Mesendoderm (in vitro differentiated cells): ENCODE data around the gene MYO5C.

ENCODE experiments used
- DNase-seq: peaks from one replicate; pipeline ENCODE4 v3.0.0; 2013
- H2AK5ac ChIP-seq: 2 replicates; pipeline ENCODE4 v1.6.1; 2013; ENCODE audit warnings: low read length, inconsistent platforms
- H2BK120ac ChIP-seq: 2 replicates; pipeline ENCODE4 v1.6.1; 2013; ENCODE audit warnings: low read depth, mild to moderate bottlenecking, low read length, moderate library complexity, mixed read lengths
- H2BK15ac ChIP-seq: replicated peaks from 2 replicates; pipeline ENCODE4 v1.6.1; 2013; ENCODE audit warnings: low read depth, mild to moderate bottlenecking, moderate library complexity
- H2BK5ac ChIP-seq: 2 replicates; pipeline ENCODE4 v1.6.1; 2013; ENCODE audit warnings: low read length, inconsistent platforms
- H3K18ac ChIP-seq: 2 replicates; pipeline ENCODE4 v1.6.1; 2013; ENCODE audit warnings: mild to moderate bottlenecking, low read length, mixed read lengths
- H3K23ac ChIP-seq: one replicate; pipeline ENCODE4 v1.6.1; 2013; ENCODE audit warnings: low read length
- H3K27ac ChIP-seq: 2 replicates; pipeline ENCODE4 v1.5.1; 2013; ENCODE audit warnings: low read depth, mild to moderate bottlenecking, inconsistent platforms, low read length, moderate library complexity
- H3K27me3 ChIP-seq: 2 replicates; pipeline ENCODE4 v1.6.1; 2013; ENCODE audit warnings: low read length, control low read depth, mild to moderate bottlenecking, inconsistent platforms; ENCODE audit not compliant: insufficient read depth, poor library complexity
- H3K36me3 ChIP-seq: 2 replicates; pipeline ENCODE4 v1.6.1; 2013; ENCODE audit warnings: low read length, inconsistent platforms; ENCODE audit not compliant: control insufficient read depth, insufficient read depth
- H3K4ac ChIP-seq: one replicate; pipeline ENCODE4 v1.6.1; 2013; ENCODE audit warnings: low read depth, mild to moderate bottlenecking, low read length, moderate library complexity
- H3K4me1 ChIP-seq: 2 replicates; pipeline ENCODE4 v1.6.1; 2013; ENCODE audit warnings: low read depth, low read length, inconsistent platforms; ENCODE audit not compliant: control insufficient read depth
- H3K4me2 ChIP-seq: 2 replicates; pipeline ENCODE4 v1.6.1; 2013; ENCODE audit warnings: low read length
- H3K4me3 ChIP-seq: 2 replicates; pipeline ENCODE4 v1.5.1; 2013; ENCODE audit warnings: mild to moderate bottlenecking, low read length
- H3K56ac ChIP-seq: one replicate; pipeline ENCODE4 v1.6.1; 2013; ENCODE audit warnings: low read length
- H3K79me1 ChIP-seq: 2 replicates; pipeline ENCODE4 v1.6.1; 2013; ENCODE audit warnings: low read length, inconsistent platforms
- H3K79me2 ChIP-seq: 2 replicates; pipeline ENCODE4 v1.6.1; 2013; ENCODE audit warnings: mild to moderate bottlenecking, low read length; ENCODE audit not compliant: control insufficient read depth, insufficient read depth
- H3K9ac ChIP-seq: 2 replicates; pipeline ENCODE4 v1.6.1; 2013; ENCODE audit warnings: low read length, inconsistent platforms
- H4K5ac ChIP-seq: one replicate; pipeline ENCODE4 v1.6.1; 2013; ENCODE audit warnings: low read length
- H4K8ac ChIP-seq: one replicate; pipeline ENCODE4 v1.6.1; 2013; ENCODE audit warnings: low read depth, mild to moderate bottlenecking, control low read depth, low read length, moderate library complexity
- WGBS: extraction: QIAGEN DNeasy Blood & Tissue Kit; methylation state at CpG from one replicate; pipeline ENCODE4 v1.1.7; 2013; ENCODE audit warnings: low lambda C conversion rate, missing lambda C conversion rate; ENCODE audit not compliant: insufficient coverage; ENCODE audit errors: extremely low coverage; 5-methylcytosine and 5-hydroxymethylcytosine counted together

The MYO5C gene

GRCh38 chr15:52185151-52185561, 110.4 kb downstream of the MYO5C start:
- Histone ChIP-seq H3K79me1 (no peaks in the 10 kb centered on the region), H3K4me1 (no peaks in the 10 kb centered on the region), H3K36me3 (no peaks in the 10 kb centered on the region), H3K56ac (no peak overlapping the region), H4K8ac (no peak overlapping the region), H2AK5ac (no peak overlapping the region), H2BK120ac (no peak overlapping the region), H3K79me2 (no peaks in the 10 kb centered on the region), H3K4ac (no peak overlapping the region), H3K4me2 (no peak overlapping the region), H3K27me3 (no peaks in the 10 kb centered on the region), H2BK15ac (no peak overlapping the region), H3K23ac (no peak overlapping the region), H3K9ac (no peak overlapping the region), H2BK5ac (no peak overlapping the region), H3K27ac (no peak overlapping the region), H3K4me3 (no peak overlapping the region), H3K18ac (no peak overlapping the region), H4K5ac (no peak overlapping the region)
- WGBS: no CpG with 5 or more reads among the region's 7 CpGs
- DNase-seq: no peak

- H2BK5ac ChIP-seq: no peak overlapping the region
- no peak overlapping the region for H2BK120ac ChIP-seq
- no peaks in the 10 kb centered on the region for H3K79me1 ChIP-seq
- H3K4me3 ChIP-seq: no peak overlapping the region
- no peak overlapping the region for H3K56ac ChIP-seq
- no peak overlapping the region for H2BK15ac ChIP-seq
- H3K4ac ChIP-seq: no peak overlapping the region
- H3K79me2 ChIP-seq: no peaks in the 10 kb centered on the region
- H4K8ac ChIP-seq: no peak overlapping the region
- DNase-seq: no peak
- no peak overlapping the region for H3K23ac ChIP-seq
- H3K9ac ChIP-seq: no peak overlapping the region
- no peak overlapping the region for H2AK5ac ChIP-seq
- no peaks in the 10 kb centered on the region for H3K36me3 ChIP-seq
- H3K4me2 ChIP-seq: no peak overlapping the region
- H3K27me3 ChIP-seq: no peaks in the 10 kb centered on the region
- H4K5ac ChIP-seq: no peak overlapping the region
- no peaks in the 10 kb centered on the region for H3K4me1 ChIP-seq
- no CpG with 5 or more reads among the region's 5 CpGs for WGBS
- no peak overlapping the region for H3K27ac ChIP-seq
- no peak overlapping the region for H3K18ac ChIP-seq
These were observed 110.9 kb downstream of the MYO5C start for GRCh38 chr15:52184721-52185120.

DNA sequence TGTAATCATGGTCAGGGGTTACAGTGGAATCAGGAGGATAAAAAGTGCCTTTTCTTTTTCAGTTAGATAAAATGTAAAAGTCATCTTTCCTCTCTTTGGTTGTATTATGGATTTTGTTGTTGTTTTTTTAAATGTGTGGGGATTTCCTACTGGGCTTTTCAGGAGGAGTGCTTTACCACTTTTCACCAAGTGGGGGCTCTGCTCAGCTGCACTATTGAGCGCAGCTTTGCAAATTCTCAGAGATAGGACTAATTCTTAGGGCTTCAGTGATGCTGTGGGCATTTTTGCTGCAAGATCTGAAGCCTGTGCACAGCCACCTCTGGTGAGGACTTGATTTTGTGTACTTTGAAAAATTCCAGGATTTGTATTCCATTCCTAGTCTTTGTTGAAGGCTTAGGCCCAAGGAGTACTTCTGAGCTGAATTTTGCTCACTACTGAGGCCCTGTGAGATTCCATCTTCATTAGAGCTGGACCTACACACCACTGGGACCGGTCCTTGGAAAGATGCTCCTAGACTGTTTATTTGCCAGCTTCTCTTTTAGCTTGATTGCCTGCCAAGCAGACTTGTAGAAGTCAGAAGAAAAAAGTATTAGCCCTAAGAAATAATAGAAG, 111.9 kb downstream of the MYO5C start:
- DNase-seq: peak; percentile 49
- Histone ChIP-seq H3K27me3 (no peaks in the 10 kb centered on the region), H3K79me2 (no peaks in the 10 kb centered on the region), H2BK5ac (no peak overlapping the region), H3K4me3 (no peak overlapping the region), H3K79me1 (no peaks in the 10 kb centered on the region), H4K5ac (no peak overlapping the region), H3K56ac (no peak overlapping the region), H2BK120ac (no peak overlapping the region), H3K9ac (no peak overlapping the region), H3K27ac (no peak overlapping the region), H3K18ac (no peak overlapping the region), H3K4me1 (peaks cover under 1% of the 10 kb centered on the region), H2AK5ac (no peak overlapping the region), H3K23ac (no peak overlapping the region), H3K36me3 (no peaks in the 10 kb centered on the region), H4K8ac (no peak overlapping the region), H3K4ac (no peak overlapping the region), H3K4me2 (no peak overlapping the region), H2BK15ac (no peak overlapping the region)
- no CpG with 5 or more reads among the region's 2 CpGs for WGBS

- Histone ChIP-seq H3K18ac (no peak overlapping the region), H2BK15ac (no peak overlapping the region), H3K79me2 (no peaks in the 10 kb centered on the region), H3K9ac (no peak overlapping the region), H3K23ac (no peak overlapping the region), H3K56ac (no peak overlapping the region), H3K27me3 (no peaks in the 10 kb centered on the region), H4K8ac (no peak overlapping the region), H2BK5ac (no peak overlapping the region), H3K4me3 (no peak overlapping the region), H2BK120ac (no peak overlapping the region), H3K79me1 (peaks cover 3% of the 10 kb centered on the region), H3K4me2 (no peak overlapping the region), H4K5ac (no peak overlapping the region), H3K4ac (no peak overlapping the region), H3K27ac (no peak overlapping the region), H3K4me1 (peaks cover 1% of the 10 kb centered on the region), H3K36me3 (no peaks in the 10 kb centered on the region), H2AK5ac (no peak overlapping the region)
- WGBS: no CpG with 5 or more reads among the region's 6 CpGs
- no peak for DNase-seq
These were observed 113.4 kb downstream of the MYO5C start for GRCh38 chr15:52181938-52182780.

DNA sequence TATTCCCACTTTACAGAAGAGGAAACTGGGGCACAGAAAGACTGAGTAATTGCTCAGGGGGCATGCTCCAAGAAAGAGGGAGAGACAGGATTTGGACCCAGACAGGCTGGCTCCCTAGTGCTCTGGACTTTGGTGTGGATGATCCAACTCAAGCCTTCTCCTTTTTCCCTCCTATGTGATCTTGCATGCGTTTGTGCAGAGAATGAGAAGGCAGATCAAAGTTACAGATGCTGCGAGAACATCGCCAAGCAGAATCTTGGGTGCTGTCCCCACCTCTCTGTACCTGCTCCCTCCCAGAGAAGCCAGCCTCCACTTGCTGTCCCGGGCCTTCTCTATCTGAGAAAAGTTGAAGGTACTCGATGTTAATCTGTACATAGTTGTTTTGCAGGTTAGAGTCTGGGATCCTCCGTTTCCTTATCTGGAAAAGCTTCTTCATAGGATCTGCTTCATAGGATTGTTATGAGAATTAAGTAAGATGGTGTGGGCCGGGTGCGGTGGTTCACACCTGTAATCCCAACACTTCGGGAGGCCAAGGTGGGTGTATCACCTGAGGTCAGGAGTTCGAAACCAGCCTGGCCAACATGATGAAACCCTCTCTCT, 114.7 kb downstream of the MYO5C start:
- Histone ChIP-seq H3K4me2 (no peak overlapping the region), H3K4me1 (peaks cover 1% of the 10 kb centered on the region), H3K79me2 (no peaks in the 10 kb centered on the region), H3K23ac (no peak overlapping the region), H3K4me3 (no peak overlapping the region), H2BK5ac (no peak overlapping the region), H3K4ac (no peak overlapping the region), H3K36me3 (no peaks in the 10 kb centered on the region), H3K18ac (no peak overlapping the region), H2BK15ac (no peak overlapping the region), H4K5ac (no peak overlapping the region), H3K27me3 (no peaks in the 10 kb centered on the region), H3K9ac (no peak overlapping the region), H4K8ac (no peak overlapping the region), H3K56ac (no peak overlapping the region), H2BK120ac (no peak overlapping the region), H2AK5ac (no peak overlapping the region), H3K27ac (no peak overlapping the region), H3K79me1 (peaks cover 3% of the 10 kb centered on the region)
- WGBS: no CpG with 5 or more reads among the region's 10 CpGs
- DNase-seq: no peak
